HL-60 (cell line): Measurements from ENCODE around the gene NDUFAF8.
A peak's percentile ranks its signal among the peaks of the same experiment; 100 is the strongest.

Source experiments
- DNase-seq, 2 experiments: peaks; one replicate each; pipeline ENCODE4 v3.0.0-alpha.2; 2010 to 2020; ENCODE audit warnings: low read depth in 1 of 2, low spot score in 1 of 2
- H3K27ac ChIP-seq: fragments of 250-450 bp; sonication (Bioruptor Pico); replicated peaks from 2 replicates; pipeline ENCODE4 v1.5.1; 2020; ENCODE audit warnings: mild to moderate bottlenecking, moderate library complexity
- H3K27me3 ChIP-seq: fragments of 250-450 bp; sonication (Bioruptor Pico); 2 replicates; pipeline ENCODE4 v1.5.1; 2021; ENCODE audit warnings: mild to moderate bottlenecking, moderate library complexity; ENCODE audit not compliant: insufficient read depth, poor library complexity, severe bottlenecking
- H3K4me3 ChIP-seq: replicated peaks from 2 replicates; pipeline ENCODE4 v1.5.1; 2011; ENCODE audit warnings: mild to moderate bottlenecking, control low read depth, low read length; ENCODE audit not compliant: insufficient read depth
- CTCF ChIP-seq: IDR thresholded peaks from one replicate; pipeline ENCODE4 v1.5.1; 2011; ENCODE audit warnings: low read length, control low read depth, inconsistent platforms; ENCODE audit not compliant: insufficient read depth
- GABPA ChIP-seq: IDR thresholded peaks from 2 replicates; pipeline ENCODE4 v1.6.1; 2012; ENCODE audit warnings: low read depth
- POLR2AphosphoS5 ChIP-seq: IDR thresholded peaks from 2 replicates; pipeline ENCODE4 v1.6.1; 2012; ENCODE audit warnings: low read depth
- REST ChIP-seq: IDR thresholded peaks from 2 replicates; pipeline ENCODE4 v1.6.1; 2012; ENCODE audit warnings: low read depth; ENCODE audit not compliant: insufficient replicate concordance
- SPI1 ChIP-seq: IDR thresholded peaks from 2 replicates; pipeline ENCODE4 v1.6.1; 2012; ENCODE audit warnings: low read depth, mild to moderate bottlenecking, borderline replicate concordance

The NDUFAF8 gene

GRCh38 chr17:81221371-81221841, 17.7 kb upstream of the NDUFAF8 start:
- Histone ChIP-seq H3K27me3 (no peaks in the 10 kb centered on the region), H3K4me3 (no peak overlapping the region), H3K27ac (no peak overlapping the region)
- no peak for DNase-seq
- no peak for TF ChIP-seq GABPA
- TF ChIP-seq CTCF, result no peak
- TF ChIP-seq SPI1, result no peak
- no peak for TF ChIP-seq REST
- no peak for TF ChIP-seq POLR2AphosphoS5

GRCh38 chr17:81221842-81222619, 17.1 kb upstream of the NDUFAF8 start:
- no peak for TF ChIP-seq SPI1
- no peak for TF ChIP-seq GABPA
- no peak for TF ChIP-seq REST
- no peak for TF ChIP-seq POLR2AphosphoS5
- no peak for TF ChIP-seq CTCF
- H3K27me3 ChIP-seq, result no peaks in the 10 kb centered on the region
- peak overlapping the region; percentile 71 for H3K4me3 ChIP-seq
- H3K27ac ChIP-seq, result no peak overlapping the region
- DNase-seq, result no peak

- no peak overlapping the region for H3K27ac ChIP-seq
- peak overlapping the region; percentile 71 for H3K4me3 ChIP-seq
- no peaks in the 10 kb centered on the region for H3K27me3 ChIP-seq
- TF ChIP-seq SPI1, result no peak
- no peak for TF ChIP-seq POLR2AphosphoS5
- no peak for TF ChIP-seq CTCF
- no peak for TF ChIP-seq REST
- no peak for TF ChIP-seq GABPA
- DNase-seq, result no peak
Measured at GRCh38 chr17:81222620-81222905, 16.6 kb upstream of the NDUFAF8 start.
